HUES6 (cell line): ENCODE measurements around the gene SARS1.

ENCODE experiments used
- H3K27ac ChIP-seq: 2 replicates; pipeline ENCODE4 v1.7.0; 2013; ENCODE audit warnings: low read depth, mild to moderate bottlenecking, low read length, inconsistent platforms
- H3K27me3 ChIP-seq: 2 replicates; pipeline ENCODE4 v1.6.1; 2013; ENCODE audit warnings: low read length; ENCODE audit not compliant: control insufficient read depth, insufficient read depth
- H3K36me3 ChIP-seq: 2 replicates; pipeline ENCODE4 v1.6.1; 2013; ENCODE audit warnings: low read length; ENCODE audit not compliant: control insufficient read depth, insufficient read depth
- H3K4me1 ChIP-seq: 2 replicates; pipeline ENCODE4 v1.6.1; 2013; ENCODE audit warnings: low read length; ENCODE audit not compliant: control insufficient read depth, insufficient read depth
- H3K4me3 ChIP-seq: 2 replicates; pipeline ENCODE4 v1.5.1; 2013; ENCODE audit warnings: low read depth, low read length
- H3K9ac ChIP-seq: one replicate; pipeline ENCODE4 v1.6.1; 2013; ENCODE audit warnings: mild to moderate bottlenecking, low read length
- H3K9me3 ChIP-seq: 2 replicates; pipeline ENCODE4 v1.6.1; 2013; ENCODE audit warnings: low read depth, low read length; ENCODE audit not compliant: control insufficient read depth, insufficient read depth

Gene SARS1

GRCh38 chr1:109258481-109259466 is 45.1 kb downstream of the SARS1 start:
- H3K36me3 ChIP-seq, result peaks cover 9% of the 10 kb centered on the region; the same call in 1 of the 2 replicates
- no peak overlapping the region for H3K9ac ChIP-seq
- H3K4me3 ChIP-seq, result no peak overlapping the region
- H3K9me3 ChIP-seq, result no peaks in the 10 kb centered on the region
- H3K27me3 ChIP-seq, result no peaks in the 10 kb centered on the region
- no peak overlapping the region for H3K27ac ChIP-seq
- peaks cover 43% of the 10 kb centered on the region for H3K4me1 ChIP-seq

- Histone ChIP-seq H3K4me3 (no peak overlapping the region), H3K36me3 (peaks cover 16% of the 10 kb centered on the region), H3K4me1 (peaks cover 31% of the 10 kb centered on the region), H3K9ac (no peak overlapping the region), H3K27ac (peak overlapping the region; percentile 28; the same call in 1 of the 2 replicates), H3K9me3 (no peaks in the 10 kb centered on the region), H3K27me3 (no peaks in the 10 kb centered on the region)
Measured at GRCh38 chr1:109259674-109260557, 46.2 kb downstream of the SARS1 start.

- no peak overlapping the region for H3K4me3 ChIP-seq
- H3K9ac ChIP-seq, result no peak overlapping the region
- peaks cover 23% of the 10 kb centered on the region for H3K4me1 ChIP-seq
- no peaks in the 10 kb centered on the region for H3K27me3 ChIP-seq
- H3K27ac ChIP-seq, result no peak overlapping the region
- H3K36me3 ChIP-seq, result peaks cover 25% of the 10 kb centered on the region
- H3K9me3 ChIP-seq, result no peaks in the 10 kb centered on the region
Measured at GRCh38 chr1:109261006-109261405, 47.3 kb downstream of the SARS1 start.

GRCh38 chr1:109261578-109261977 is 47.9 kb downstream of the SARS1 start:
- H3K27me3 ChIP-seq, result no peaks in the 10 kb centered on the region
- H3K27ac ChIP-seq, result no peak overlapping the region
- peaks cover 25% of the 10 kb centered on the region for H3K36me3 ChIP-seq
- H3K4me3 ChIP-seq, result no peak overlapping the region
- H3K4me1 ChIP-seq, result peaks cover 23% of the 10 kb centered on the region
- no peaks in the 10 kb centered on the region for H3K9me3 ChIP-seq
- no peak overlapping the region for H3K9ac ChIP-seq

- peaks cover 26% of the 10 kb centered on the region for H3K36me3 ChIP-seq
- H3K27me3 ChIP-seq, result no peaks in the 10 kb centered on the region
- no peak overlapping the region for H3K4me3 ChIP-seq
- H3K27ac ChIP-seq, result no peak overlapping the region
- H3K9ac ChIP-seq, result no peak overlapping the region
- peaks cover 23% of the 10 kb centered on the region for H3K4me1 ChIP-seq
- no peaks in the 10 kb centered on the region for H3K9me3 ChIP-seq
Measured at GRCh38 chr1:109262231-109263055, 48.7 kb downstream of the SARS1 start.

- Histone ChIP-seq H3K27me3 (no peaks in the 10 kb centered on the region), H3K4me3 (no peak overlapping the region), H3K4me1 (peaks cover 23% of the 10 kb centered on the region), H3K27ac (no peak overlapping the region), H3K36me3 (peaks cover 33% of the 10 kb centered on the region), H3K9me3 (no peaks in the 10 kb centered on the region), H3K9ac (no peak overlapping the region)
Measured at GRCh38 chr1:109263234-109263596, 49.5 kb downstream of the SARS1 start.

GRCh38 chr1:109263597-109264378 is 50.1 kb downstream of the SARS1 start:
- Histone ChIP-seq H3K4me1 (peaks cover 23% of the 10 kb centered on the region), H3K27ac (no peak overlapping the region), H3K9me3 (no peaks in the 10 kb centered on the region), H3K9ac (no peak overlapping the region), H3K4me3 (no peak overlapping the region), H3K27me3 (no peaks in the 10 kb centered on the region), H3K36me3 (peaks cover 39% of the 10 kb centered on the region)

- H3K36me3 ChIP-seq, result peaks cover 38% of the 10 kb centered on the region
- H3K4me1 ChIP-seq, result peaks cover 18% of the 10 kb centered on the region
- no peak overlapping the region for H3K27ac ChIP-seq
Measured at GRCh38 chr1:109264379-109264755, 50.6 kb downstream of the SARS1 start.

GRCh38 chr1:109265016-109265415 is 51.3 kb downstream of the SARS1 start:
- Histone ChIP-seq H3K9ac (no peak overlapping the region), H3K27ac (no peak overlapping the region), H3K36me3 (peaks cover 44% of the 10 kb centered on the region), H3K9me3 (no peaks in the 10 kb centered on the region), H3K4me3 (no peak overlapping the region), H3K4me1 (peaks cover 13% of the 10 kb centered on the region), H3K27me3 (no peaks in the 10 kb centered on the region)

More at GRCh38 chr1:109264379-109264755, 50.6 kb downstream of the SARS1 start:
- Histone ChIP-seq H3K27me3 (no peaks in the 10 kb centered on the region), H3K4me3 (no peak overlapping the region), H3K9me3 (no peaks in the 10 kb centered on the region), H3K9ac (no peak overlapping the region)
